Liver (tissue), 9 donors: ENCODE measurements around the gene ZNRD2. TPM values are rescaled to one million over a fixed set of nuclear protein-coding genes. Genes with fewer than 3 reads are reported as not detected.

Experiments
- DNase-seq: peaks from one replicate; pipeline ENCODE4 v3.0.0-alpha.2; 2017; ENCODE audit warnings: low spot score
- H3K27ac ChIP-seq, 2 donors: one replicate each; pipeline ENCODE4 v1.7.0; 2013; ENCODE audit warnings: inconsistent platforms in 2 of 2, low read length in 2 of 2, control low read depth in 1 of 2, low read depth in 1 of 2, mild to moderate bottlenecking in 1 of 2
- H3K27me3 ChIP-seq, 4 donors: one replicate each; pipeline versions ENCODE4 v1.6.1 to v1.7.0; 2013; ENCODE audit warnings: low read length in 3 of 4, inconsistent platforms in 1 of 4, mild to moderate bottlenecking in 1 of 4, moderate library complexity in 1 of 4; ENCODE audit not compliant: control insufficient read depth in 4 of 4, insufficient read depth in 4 of 4
- H3K36me3 ChIP-seq, 4 donors: one replicate each; pipeline versions ENCODE4 v1.6.1 to v1.7.0; 2013; ENCODE audit warnings: low read length in 3 of 4, mild to moderate bottlenecking in 3 of 4, low read depth in 1 of 4, moderate library complexity in 1 of 4; ENCODE audit not compliant: control insufficient read depth in 4 of 4, insufficient read depth in 3 of 4
- H3K4me1 ChIP-seq, 4 donors: one replicate each; pipeline versions ENCODE4 v1.6.1 to v1.7.0; 2013; ENCODE audit warnings: low read length in 3 of 4, mild to moderate bottlenecking in 3 of 4, moderate library complexity in 1 of 4; ENCODE audit not compliant: control insufficient read depth in 4 of 4, insufficient read depth in 4 of 4
- H3K4me3 ChIP-seq, 3 donors: one replicate each; pipeline versions ENCODE4 v1.6.1 to v1.7.0; 2013; ENCODE audit warnings: low read length in 3 of 3, control low read depth in 1 of 3, low read depth in 1 of 3, mild to moderate bottlenecking in 1 of 3
- H3K9ac ChIP-seq, 2 donors: one replicate each; pipeline ENCODE4 v1.7.0; 2013; ENCODE audit warnings: low read length in 2 of 2, mild to moderate bottlenecking in 2 of 2, moderate library complexity in 2 of 2, control low read depth in 1 of 2, low read depth in 1 of 2
- H3K9me3 ChIP-seq, 4 donors: one replicate each; pipeline versions ENCODE4 v1.6.1 to v1.7.0; 2013; ENCODE audit warnings: low read length in 3 of 4; ENCODE audit not compliant: control insufficient read depth in 4 of 4
- EGR1 ChIP-seq, 2 donors: IDR thresholded peaks; 2 replicates each; pipeline ENCODE4 v1.6.1; 2016 to 2018; ENCODE audit warnings: antibody characterized with exemption in 2 of 2, low read depth in 2 of 2
- FOXA1 ChIP-seq: IDR thresholded peaks from 2 replicates; pipeline ENCODE4 v1.6.1; 2016; ENCODE audit warnings: antibody characterized with exemption
- GABPA ChIP-seq, 2 donors: IDR thresholded peaks in 1 of 2; conservative IDR thresholded peaks in 1 of 2; 2 replicates each; pipeline ENCODE4 v1.6.1; 2016; ENCODE audit warnings: antibody characterized with exemption in 2 of 2, mild to moderate bottlenecking in 1 of 2, moderate library complexity in 1 of 2
- HNF4A ChIP-seq, 2 donors: conservative IDR thresholded peaks; 2 replicates each; pipeline ENCODE4 v1.6.1; 2016; ENCODE audit warnings: antibody characterized with exemption in 2 of 2, mild to moderate bottlenecking in 2 of 2
- HNF4G ChIP-seq: IDR thresholded peaks from 2 replicates; pipeline ENCODE4 v1.6.1; 2016; ENCODE audit warnings: antibody characterized with exemption
- JUND ChIP-seq, 2 donors: IDR thresholded peaks; 2 replicates each; pipeline ENCODE4 v1.6.1; 2016; ENCODE audit warnings: antibody characterized with exemption in 2 of 2
- NR2F2 ChIP-seq: IDR thresholded peaks from 2 replicates; pipeline ENCODE4 v1.6.1; 2016; ENCODE audit warnings: antibody characterized with exemption
- RAD21 ChIP-seq, 2 donors: IDR thresholded peaks; 2 replicates each; pipeline ENCODE4 v1.6.1; 2016; ENCODE audit warnings: antibody characterized with exemption in 2 of 2, mild to moderate bottlenecking in 2 of 2
- RXRA ChIP-seq, 2 donors: IDR thresholded peaks; 2 replicates each; pipeline ENCODE4 v1.6.1; 2017 to 2018; ENCODE audit warnings: antibody characterized with exemption in 2 of 2, mild to moderate bottlenecking in 1 of 2
- SP1 ChIP-seq: IDR thresholded peaks from 2 replicates; pipeline ENCODE4 v1.6.1; 2018; ENCODE audit warnings: antibody characterized with exemption, mild to moderate bottlenecking
- TAF1 ChIP-seq: conservative IDR thresholded peaks from 2 replicates; pipeline ENCODE4 v1.6.1; 2016; ENCODE audit warnings: antibody characterized with exemption, mild to moderate bottlenecking
- YY1 ChIP-seq: IDR thresholded peaks from 2 replicates; pipeline ENCODE4 v1.6.1; 2016; ENCODE audit warnings: antibody characterized with exemption, mild to moderate bottlenecking
- WGBS: extraction: QIAGEN DNeasy Blood & Tissue Kit; methylation state at CpG from one replicate; pipeline ENCODE4 v1.1.7; 2013; 5-methylcytosine and 5-hydroxymethylcytosine counted together
- polyA plus RNA-seq, 2 donors: library from polyadenylated mRNA; stranded (reverse) in 1 of 2; unstranded in 1 of 2; fragments of 200-250 nt in 1 of 2; fragments of >200 nt in 1 of 2; fragmentation: Nextera tagmentation in 1 of 2; extraction: Ambion mirVana in 1 of 2; gene quantifications; one replicate each; pipeline versions ENCODE4 v1.2.1 to v1.2.3, GENCODE V29; 2013 to 2015
- total RNA-seq, 2 donors: library from RNA; depleted of rRNA; stranded (reverse); fragments of >200 nt; gene quantifications; one replicate each; pipeline ENCODE4 v1.2.3, GENCODE V29; 2014
- TF ChIP-seq, protein P1 (sequence below): IDR thresholded peaks from 2 replicates; pipeline ENCODE4 v1.6.1; 2016; ENCODE audit warnings: antibody characterized with exemption, mild to moderate bottlenecking
- TF ChIP-seq, protein P2 (sequence below): IDR thresholded peaks from 2 replicates; pipeline ENCODE4 v1.6.1; 2016; ENCODE audit warnings: antibody characterized with exemption
- TF ChIP-seq, protein P3 (sequence below): IDR thresholded peaks from 2 replicates; pipeline ENCODE4 v1.6.1; 2016; ENCODE audit warnings: antibody characterized with exemption
- TF ChIP-seq, protein P4 (sequence below): fragments of 150-350 bp; IDR thresholded peaks from 2 replicates; pipeline ENCODE4 v1.5.1; 2017; ENCODE audit warnings: improper control_type of control experiment, low read depth, low read length; ENCODE audit not compliant: missing input control
- TF ChIP-seq, protein P5 (sequence below): IDR thresholded peaks from 2 replicates; pipeline ENCODE4 v1.6.1; 2016; ENCODE audit warnings: antibody characterized with exemption
- donor health status: healthy.
- donor health status: healthy.
- donor health status: healthy.
- donor health status: healthy.
- donor health status: healthy.

ZNRD2 gene
- total and polyA plus RNA-seq, 4 donors, result 18.2 to 39.5 (median 28.0) TPM

GRCh38 chr11:65578667-65579066, 8.4 kb downstream of the ZNRD2 start:
- peak; percentile 76 for DNase-seq

GRCh38 chr11:65579291-65579690, 9.0 kb downstream of the ZNRD2 start:
- no peak for DNase-seq
- peaks cover 9 to 30% (median 20%) of the 10 kb centered on the region in 4 donors for H3K4me1 ChIP-seq
- H3K9ac ChIP-seq, result no peak overlapping the region
- no peaks in the 10 kb centered on the region for H3K9me3 ChIP-seq
- H3K27ac ChIP-seq, result no peak overlapping the region
- H3K27me3 ChIP-seq, result no peaks in the 10 kb centered on the region
- H3K36me3 ChIP-seq, result peaks cover 0 to 7% (median 1%) of the 10 kb centered on the region in 4 donors
- no peak overlapping the region for H3K4me3 ChIP-seq
- WGBS, result 88% methylated on average over 4 of the region's 4 CpGs
- TF ChIP-seq JUND (IDR thresholded peaks at IDR 0.05) (no peak), RAD21 (IDR thresholded peaks at IDR 0.05) (no peak), NR2F2 (no peak), YY1 (no peak), HNF4G (no peak), GABPA (IDR thresholded peaks at IDR 0.05 in 1 of 2, conservative IDR thresholded peaks at IDR 0.05 in 1 of 2) (no peak), HNF4A (conservative IDR thresholded peaks at IDR 0.05) (no peak), RXRA (IDR thresholded peaks at IDR 0.05) (no peak), EGR1 (IDR thresholded peaks at IDR 0.05; ENCODE audit: low read depth in 2 of 2) (no peak)
- TF ChIP-seq, protein P1, sequence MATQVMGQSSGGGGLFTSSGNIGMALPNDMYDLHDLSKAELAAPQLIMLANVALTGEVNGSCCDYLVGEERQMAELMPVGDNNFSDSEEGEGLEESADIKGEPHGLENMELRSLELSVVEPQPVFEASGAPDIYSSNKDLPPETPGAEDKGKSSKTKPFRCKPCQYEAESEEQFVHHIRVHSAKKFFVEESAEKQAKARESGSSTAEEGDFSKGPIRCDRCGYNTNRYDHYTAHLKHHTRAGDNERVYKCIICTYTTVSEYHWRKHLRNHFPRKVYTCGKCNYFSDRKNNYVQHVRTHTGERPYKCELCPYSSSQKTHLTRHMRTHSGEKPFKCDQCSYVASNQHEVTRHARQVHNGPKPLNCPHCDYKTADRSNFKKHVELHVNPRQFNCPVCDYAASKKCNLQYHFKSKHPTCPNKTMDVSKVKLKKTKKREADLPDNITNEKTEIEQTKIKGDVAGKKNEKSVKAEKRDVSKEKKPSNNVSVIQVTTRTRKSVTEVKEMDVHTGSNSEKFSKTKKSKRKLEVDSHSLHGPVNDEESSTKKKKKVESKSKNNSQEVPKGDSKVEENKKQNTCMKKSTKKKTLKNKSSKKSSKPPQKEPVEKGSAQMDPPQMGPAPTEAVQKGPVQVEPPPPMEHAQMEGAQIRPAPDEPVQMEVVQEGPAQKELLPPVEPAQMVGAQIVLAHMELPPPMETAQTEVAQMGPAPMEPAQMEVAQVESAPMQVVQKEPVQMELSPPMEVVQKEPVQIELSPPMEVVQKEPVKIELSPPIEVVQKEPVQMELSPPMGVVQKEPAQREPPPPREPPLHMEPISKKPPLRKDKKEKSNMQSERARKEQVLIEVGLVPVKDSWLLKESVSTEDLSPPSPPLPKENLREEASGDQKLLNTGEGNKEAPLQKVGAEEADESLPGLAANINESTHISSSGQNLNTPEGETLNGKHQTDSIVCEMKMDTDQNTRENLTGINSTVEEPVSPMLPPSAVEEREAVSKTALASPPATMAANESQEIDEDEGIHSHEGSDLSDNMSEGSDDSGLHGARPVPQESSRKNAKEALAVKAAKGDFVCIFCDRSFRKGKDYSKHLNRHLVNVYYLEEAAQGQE, result no peak

More at GRCh38 chr11:65578667-65579066, 8.4 kb downstream of the ZNRD2 start:
- TF ChIP-seq, protein P2, sequence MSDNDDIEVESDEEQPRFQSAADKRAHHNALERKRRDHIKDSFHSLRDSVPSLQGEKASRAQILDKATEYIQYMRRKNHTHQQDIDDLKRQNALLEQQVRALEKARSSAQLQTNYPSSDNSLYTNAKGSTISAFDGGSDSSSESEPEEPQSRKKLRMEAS, result no peak
- no peak for TF ChIP-seq SP1
- TF ChIP-seq, protein P3, sequence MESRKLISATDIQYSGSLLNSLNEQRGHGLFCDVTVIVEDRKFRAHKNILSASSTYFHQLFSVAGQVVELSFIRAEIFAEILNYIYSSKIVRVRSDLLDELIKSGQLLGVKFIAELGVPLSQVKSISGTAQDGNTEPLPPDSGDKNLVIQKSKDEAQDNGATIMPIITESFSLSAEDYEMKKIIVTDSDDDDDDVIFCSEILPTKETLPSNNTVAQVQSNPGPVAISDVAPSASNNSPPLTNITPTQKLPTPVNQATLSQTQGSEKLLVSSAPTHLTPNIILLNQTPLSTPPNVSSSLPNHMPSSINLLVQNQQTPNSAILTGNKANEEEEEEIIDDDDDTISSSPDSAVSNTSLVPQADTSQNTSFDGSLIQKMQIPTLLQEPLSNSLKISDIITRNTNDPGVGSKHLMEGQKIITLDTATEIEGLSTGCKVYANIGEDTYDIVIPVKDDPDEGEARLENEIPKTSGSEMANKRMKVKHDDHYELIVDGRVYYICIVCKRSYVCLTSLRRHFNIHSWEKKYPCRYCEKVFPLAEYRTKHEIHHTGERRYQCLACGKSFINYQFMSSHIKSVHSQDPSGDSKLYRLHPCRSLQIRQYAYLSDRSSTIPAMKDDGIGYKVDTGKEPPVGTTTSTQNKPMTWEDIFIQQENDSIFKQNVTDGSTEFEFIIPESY, result no peak
- no peak for TF ChIP-seq EGR1 (IDR thresholded peaks at IDR 0.05; ENCODE audit: low read depth in 2 of 2)
- no peak for TF ChIP-seq YY1
- TF ChIP-seq, protein P4, sequence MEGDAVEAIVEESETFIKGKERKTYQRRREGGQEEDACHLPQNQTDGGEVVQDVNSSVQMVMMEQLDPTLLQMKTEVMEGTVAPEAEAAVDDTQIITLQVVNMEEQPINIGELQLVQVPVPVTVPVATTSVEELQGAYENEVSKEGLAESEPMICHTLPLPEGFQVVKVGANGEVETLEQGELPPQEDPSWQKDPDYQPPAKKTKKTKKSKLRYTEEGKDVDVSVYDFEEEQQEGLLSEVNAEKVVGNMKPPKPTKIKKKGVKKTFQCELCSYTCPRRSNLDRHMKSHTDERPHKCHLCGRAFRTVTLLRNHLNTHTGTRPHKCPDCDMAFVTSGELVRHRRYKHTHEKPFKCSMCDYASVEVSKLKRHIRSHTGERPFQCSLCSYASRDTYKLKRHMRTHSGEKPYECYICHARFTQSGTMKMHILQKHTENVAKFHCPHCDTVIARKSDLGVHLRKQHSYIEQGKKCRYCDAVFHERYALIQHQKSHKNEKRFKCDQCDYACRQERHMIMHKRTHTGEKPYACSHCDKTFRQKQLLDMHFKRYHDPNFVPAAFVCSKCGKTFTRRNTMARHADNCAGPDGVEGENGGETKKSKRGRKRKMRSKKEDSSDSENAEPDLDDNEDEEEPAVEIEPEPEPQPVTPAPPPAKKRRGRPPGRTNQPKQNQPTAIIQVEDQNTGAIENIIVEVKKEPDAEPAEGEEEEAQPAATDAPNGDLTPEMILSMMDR, result no peak
- TF ChIP-seq HNF4G, result no peak
- TF ChIP-seq, protein P5, sequence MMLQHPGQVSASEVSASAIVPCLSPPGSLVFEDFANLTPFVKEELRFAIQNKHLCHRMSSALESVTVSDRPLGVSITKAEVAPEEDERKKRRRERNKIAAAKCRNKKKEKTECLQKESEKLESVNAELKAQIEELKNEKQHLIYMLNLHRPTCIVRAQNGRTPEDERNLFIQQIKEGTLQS, result no peak
- no peak for TF ChIP-seq RAD21 (IDR thresholded peaks at IDR 0.05)
- TF ChIP-seq HNF4A (conservative IDR thresholded peaks at IDR 0.05), result no peak
- TF ChIP-seq FOXA1, result no peak
- no peak for TF ChIP-seq TAF1
- no peak for TF ChIP-seq JUND (IDR thresholded peaks at IDR 0.05)
- TF ChIP-seq RXRA (IDR thresholded peaks at IDR 0.05), result no peak
- TF ChIP-seq, protein P1, result no peak
- TF ChIP-seq GABPA (IDR thresholded peaks at IDR 0.05 in 1 of 2, conservative IDR thresholded peaks at IDR 0.05 in 1 of 2), result no peak
- Histone ChIP-seq H3K27ac (no peak overlapping the region), H3K4me3 (no peak overlapping the region), H3K9ac (no peak overlapping the region), H3K9me3 (no peaks in the 10 kb centered on the region), H3K4me1 (peaks cover 12 to 34% (median 24%) of the 10 kb centered on the region in 4 donors), H3K27me3 (no peaks in the 10 kb centered on the region), H3K36me3 (peaks cover 0 to 7% (median 1%) of the 10 kb centered on the region in 4 donors)
- 92% methylated on average over 3 of the region's 3 CpGs for WGBS
